ENCODE data around the gene GRID1. TPM values are rescaled to one million over a fixed set of nuclear protein-coding genes. Genes with fewer than 3 reads are reported as not detected.
"Not testable (repeated sequence)": the region's sequence is repeated elsewhere in the genome, so short reads cannot be mapped to it uniquely, and the experiment has no call there.

Gene GRID1
- total RNA-seq, 1 donor from 2014 or later = 7.1 TPM

DNA sequence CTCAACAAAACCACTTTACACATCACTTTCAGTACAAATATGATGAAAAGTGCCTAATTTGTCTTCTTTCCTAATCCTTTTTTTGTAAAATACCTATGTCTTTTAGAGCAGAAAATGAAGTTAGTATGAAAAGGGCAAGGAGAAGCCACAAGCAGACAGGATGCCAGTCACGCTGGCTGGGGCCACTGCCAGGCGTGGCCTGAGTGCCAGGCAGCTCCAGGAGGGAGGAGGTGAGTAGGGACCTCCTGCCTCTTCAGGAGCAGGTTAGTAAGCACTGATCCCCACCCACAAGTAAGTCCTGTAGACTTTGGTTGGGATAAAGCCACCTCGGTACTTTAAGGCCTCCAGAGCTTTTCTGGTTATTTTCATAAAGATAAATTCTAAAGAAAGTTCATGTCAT, 432.0 kb downstream of the GRID1 start:
- Histone ChIP-seq H3K4me1 (no peaks in the 10 kb centered on the region), H3K4me3 (no peak overlapping the region), H3K36me3 (no peaks in the 10 kb centered on the region), H3K9me3 (no peaks in the 10 kb centered on the region), H3K27me3 (no peaks in the 10 kb centered on the region), H3K27ac (no peak overlapping the region)
- intact Hi-C loops (cut with DNase I) = loop anchor here (5.0 kb wide), 1 partner anchor 417 kb away; no protein-coding TSS in a partner anchor
- DNase-seq (ENCODE audit: extremely low spot score in 2 of 2) = no peak
- TF ChIP-seq POLR2A (IDR thresholded peaks at IDR 0.05) (no peak), POLR2AphosphoS5 (IDR thresholded peaks at IDR 0.05; ENCODE audit: insufficient read depth in 1 of 2, low read depth in 1 of 2) (no peak)
- TF ChIP-seq, protein P1, sequence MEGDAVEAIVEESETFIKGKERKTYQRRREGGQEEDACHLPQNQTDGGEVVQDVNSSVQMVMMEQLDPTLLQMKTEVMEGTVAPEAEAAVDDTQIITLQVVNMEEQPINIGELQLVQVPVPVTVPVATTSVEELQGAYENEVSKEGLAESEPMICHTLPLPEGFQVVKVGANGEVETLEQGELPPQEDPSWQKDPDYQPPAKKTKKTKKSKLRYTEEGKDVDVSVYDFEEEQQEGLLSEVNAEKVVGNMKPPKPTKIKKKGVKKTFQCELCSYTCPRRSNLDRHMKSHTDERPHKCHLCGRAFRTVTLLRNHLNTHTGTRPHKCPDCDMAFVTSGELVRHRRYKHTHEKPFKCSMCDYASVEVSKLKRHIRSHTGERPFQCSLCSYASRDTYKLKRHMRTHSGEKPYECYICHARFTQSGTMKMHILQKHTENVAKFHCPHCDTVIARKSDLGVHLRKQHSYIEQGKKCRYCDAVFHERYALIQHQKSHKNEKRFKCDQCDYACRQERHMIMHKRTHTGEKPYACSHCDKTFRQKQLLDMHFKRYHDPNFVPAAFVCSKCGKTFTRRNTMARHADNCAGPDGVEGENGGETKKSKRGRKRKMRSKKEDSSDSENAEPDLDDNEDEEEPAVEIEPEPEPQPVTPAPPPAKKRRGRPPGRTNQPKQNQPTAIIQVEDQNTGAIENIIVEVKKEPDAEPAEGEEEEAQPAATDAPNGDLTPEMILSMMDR (IDR thresholded peaks at IDR 0.05) = no peak

DNA sequence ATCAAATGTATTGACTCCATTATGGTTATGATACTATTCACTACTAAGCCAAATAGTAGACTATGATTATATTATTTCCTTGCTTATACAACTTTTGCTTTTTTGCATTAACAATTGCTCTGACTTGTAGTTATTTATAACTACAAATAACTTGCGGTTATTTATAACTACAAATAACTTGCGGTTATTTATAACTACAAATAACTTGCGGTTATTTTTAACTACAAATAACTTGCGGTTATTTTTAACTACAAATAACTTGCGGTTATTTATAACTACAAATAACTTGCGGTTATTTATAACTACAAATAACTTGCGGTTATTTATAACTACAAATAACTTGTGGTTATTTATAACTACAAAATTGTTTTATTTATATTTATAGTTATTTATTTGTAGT, 436.6 kb downstream of the GRID1 start:
- not testable (repeated sequence) for H3K4me3 ChIP-seq; DNase-seq (ENCODE audit: extremely low spot score in 2 of 2); H3K36me3 ChIP-seq; H3K4me1 ChIP-seq; H3K27ac ChIP-seq; H3K9me3 ChIP-seq; H3K27me3 ChIP-seq
- intact Hi-C loops (cut with DNase I) = loop anchor here (5.0 kb wide), 1 partner anchor 413 kb away; no protein-coding TSS in a partner anchor

DNA sequence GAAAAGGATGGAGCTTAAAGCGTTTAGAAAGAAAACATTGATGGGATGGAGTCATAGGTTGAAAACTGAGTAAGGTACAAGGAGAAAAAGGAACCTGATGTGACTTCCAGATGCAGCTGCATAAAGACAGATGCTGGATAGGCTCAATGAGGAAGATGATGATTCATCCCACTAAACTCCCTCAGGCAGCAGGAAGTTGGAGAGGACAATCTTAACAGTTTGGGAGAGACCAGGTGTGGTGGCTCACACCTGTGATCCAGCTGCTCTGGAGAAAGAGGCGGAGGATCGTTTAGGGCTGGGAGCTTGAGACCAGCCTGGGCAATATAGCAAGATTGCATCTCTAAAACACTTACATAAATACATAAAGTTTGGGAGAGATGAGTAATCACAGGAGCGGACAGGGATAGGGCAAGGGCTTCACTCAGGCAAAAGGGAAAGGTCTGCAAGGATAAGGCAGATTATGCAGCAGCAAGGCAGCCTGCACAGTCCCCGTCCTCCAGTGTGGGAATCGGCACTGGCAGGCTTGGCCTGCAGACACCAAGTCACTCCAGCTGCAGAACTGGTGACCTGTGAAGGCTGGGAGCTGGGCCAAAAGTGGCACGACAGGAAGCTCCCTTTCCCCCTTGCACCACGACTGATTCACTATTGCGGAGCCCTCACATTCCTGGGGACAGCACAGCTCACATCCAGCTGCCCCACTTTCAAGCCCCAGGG, 438.5 kb downstream of the GRID1 start:
- intact Hi-C loops (cut with DNase I) = no loop called here
- Histone ChIP-seq H3K4me3 (no peak overlapping the region), H3K27ac (no peak overlapping the region), H3K27me3 (no peaks in the 10 kb centered on the region), H3K9me3 (no peaks in the 10 kb centered on the region), H3K36me3 (no peaks in the 10 kb centered on the region), H3K4me1 (no peaks in the 10 kb centered on the region)
- DNase-seq (ENCODE audit: extremely low spot score in 2 of 2) = peak in 1 of 2 donors; percentile 64
- TF ChIP-seq, protein P1 (IDR thresholded peaks at IDR 0.05) = no peak
- no peak for TF ChIP-seq POLR2A (IDR thresholded peaks at IDR 0.05)
- no peak for TF ChIP-seq POLR2AphosphoS5 (IDR thresholded peaks at IDR 0.05; ENCODE audit: insufficient read depth in 1 of 2, low read depth in 1 of 2)

DNA sequence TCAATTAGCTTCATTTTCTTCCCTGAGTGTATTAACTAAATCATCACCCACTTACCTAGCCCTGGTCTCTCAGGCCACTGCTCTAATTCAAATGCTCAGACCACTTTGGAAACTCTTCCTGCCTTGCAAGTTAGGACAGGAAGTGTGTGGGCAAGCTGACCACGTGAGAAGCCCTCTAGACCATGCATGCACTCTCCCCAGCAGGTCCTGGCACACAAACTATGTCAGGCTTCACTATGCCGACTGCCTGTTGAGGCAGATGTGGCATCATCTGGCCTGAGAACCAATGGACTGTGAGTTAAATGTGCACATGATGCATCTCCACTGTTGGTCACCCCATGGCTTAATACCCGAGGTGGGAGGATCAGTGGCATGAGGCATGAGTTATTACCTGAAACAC, 439.6 kb downstream of the GRID1 start:
- TF ChIP-seq POLR2A (IDR thresholded peaks at IDR 0.05) (no peak), POLR2AphosphoS5 (IDR thresholded peaks at IDR 0.05; ENCODE audit: insufficient read depth in 1 of 2, low read depth in 1 of 2) (no peak)
- TF ChIP-seq, protein P1 (IDR thresholded peaks at IDR 0.05) = no peak
- Histone ChIP-seq H3K4me1 (peaks cover 6% of the 10 kb centered on the region), H3K4me3 (no peak overlapping the region), H3K27me3 (no peaks in the 10 kb centered on the region), H3K9me3 (no peaks in the 10 kb centered on the region), H3K27ac (no peak overlapping the region), H3K36me3 (no peaks in the 10 kb centered on the region)
- intact Hi-C loops (cut with DNase I) = no loop called here
- peak in 1 of 2 donors; percentile 75 for DNase-seq (ENCODE audit: extremely low spot score in 2 of 2)

DNA sequence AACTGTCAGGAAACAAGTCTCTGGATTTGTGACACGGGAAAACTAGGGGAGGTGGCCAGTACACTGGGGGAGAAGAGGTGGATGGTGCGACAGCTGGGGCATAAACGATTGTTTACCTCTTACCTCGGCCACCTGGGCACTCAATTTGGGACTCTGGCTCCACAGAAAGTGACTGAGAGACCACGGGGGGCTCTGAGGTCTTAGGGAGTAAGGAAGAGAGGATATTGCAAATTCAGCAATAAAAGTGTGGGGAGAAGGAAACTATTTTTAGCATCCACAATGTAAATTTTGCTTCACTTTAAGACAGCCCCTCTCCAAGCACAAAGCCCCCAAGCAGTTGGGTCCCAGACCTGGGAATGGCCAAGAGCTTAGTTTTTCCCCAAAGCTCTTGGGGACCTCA, 440.5 kb downstream of the GRID1 start:
- Histone ChIP-seq H3K4me1 (peaks cover 14% of the 10 kb centered on the region), H3K4me3 (no peak overlapping the region), H3K27me3 (no peaks in the 10 kb centered on the region), H3K9me3 (no peaks in the 10 kb centered on the region), H3K36me3 (no peaks in the 10 kb centered on the region), H3K27ac (no peak overlapping the region)
- TF ChIP-seq POLR2A (IDR thresholded peaks at IDR 0.05) = no peak
- TF ChIP-seq, protein P1 (IDR thresholded peaks at IDR 0.05) = no peak
- no peak for TF ChIP-seq POLR2AphosphoS5 (IDR thresholded peaks at IDR 0.05; ENCODE audit: insufficient read depth in 1 of 2, low read depth in 1 of 2)
- no peak for DNase-seq (ENCODE audit: extremely low spot score in 2 of 2)
- intact Hi-C loops (cut with DNase I) = no loop called here
